ENCODE results near the gene VWA5A.
"Not testable (repeated sequence)": the region's sequence is repeated elsewhere in the genome, so short reads cannot be mapped to it uniquely, and the experiment has no call there.

Gene VWA5A

DNA sequence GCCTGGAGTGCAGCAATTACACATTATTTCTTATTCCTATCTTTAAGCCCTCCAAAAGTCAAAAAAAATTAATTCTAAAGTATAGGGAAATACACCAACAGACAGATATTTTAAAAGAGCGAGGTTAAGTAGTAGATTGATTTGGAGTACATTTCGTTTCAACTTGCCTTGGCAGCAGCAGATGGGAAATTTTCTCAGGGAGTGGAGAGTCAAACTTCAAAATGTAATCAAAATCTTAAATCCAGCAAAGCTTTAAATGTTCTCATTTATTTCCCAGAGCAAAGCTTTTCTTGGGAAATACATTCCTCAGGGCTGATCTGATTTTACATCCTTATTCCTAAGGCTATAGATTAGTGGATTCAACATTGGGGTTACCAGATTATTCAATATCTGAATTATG, 21.9 kb upstream of the VWA5A start:
- no peak for DNase-seq

- DNase-seq: no peak
Measured at GRCh38 chr11:124094731-124095130, 20.5 kb upstream of the VWA5A start.

- DNase-seq: no peak
Measured at GRCh38 chr11:124096364-124096763, 18.9 kb upstream of the VWA5A start.

DNA sequence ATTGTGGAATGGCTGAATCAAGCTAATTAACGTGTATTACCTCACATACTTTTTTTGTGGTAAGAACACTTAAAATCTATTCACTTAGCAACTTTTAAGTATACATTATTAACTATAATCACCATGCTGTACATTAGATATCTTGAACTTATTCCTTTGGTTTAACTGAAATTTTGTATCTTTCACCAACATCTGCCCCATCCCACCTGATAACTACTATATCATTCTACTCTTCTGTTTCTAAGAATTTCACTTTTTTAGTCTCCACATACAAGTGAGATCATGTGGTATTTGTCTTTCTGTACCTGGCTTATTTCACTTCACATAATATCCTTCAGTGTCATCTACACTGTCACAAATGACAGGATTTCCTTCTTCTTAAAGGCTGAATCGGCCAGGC, 17.1 kb upstream of the VWA5A start:
- no peak for DNase-seq

GRCh38 chr11:124101737-124102136, 13.5 kb upstream of the VWA5A start:
- no peak for DNase-seq

DNA sequence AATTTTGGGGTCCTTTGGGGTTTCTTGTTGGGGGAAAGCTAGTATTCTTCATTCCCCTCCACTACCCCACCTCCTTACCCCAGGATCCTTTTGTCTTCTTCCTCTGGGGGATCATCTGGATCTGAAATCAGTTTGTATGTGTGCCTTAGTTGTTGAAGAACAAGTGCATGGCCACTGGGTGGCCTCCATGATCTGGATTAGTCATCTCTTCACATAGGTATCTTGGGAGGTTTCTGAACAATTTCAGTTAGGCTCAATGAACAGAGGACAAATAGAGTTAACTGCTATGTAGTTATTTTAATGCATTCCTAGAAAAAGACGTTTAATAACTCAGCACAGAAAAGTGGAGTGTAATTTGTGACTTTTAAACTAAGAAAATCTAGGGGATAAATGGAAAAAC, 7.1 kb upstream of the VWA5A start:
- DNase-seq: no peak

DNA sequence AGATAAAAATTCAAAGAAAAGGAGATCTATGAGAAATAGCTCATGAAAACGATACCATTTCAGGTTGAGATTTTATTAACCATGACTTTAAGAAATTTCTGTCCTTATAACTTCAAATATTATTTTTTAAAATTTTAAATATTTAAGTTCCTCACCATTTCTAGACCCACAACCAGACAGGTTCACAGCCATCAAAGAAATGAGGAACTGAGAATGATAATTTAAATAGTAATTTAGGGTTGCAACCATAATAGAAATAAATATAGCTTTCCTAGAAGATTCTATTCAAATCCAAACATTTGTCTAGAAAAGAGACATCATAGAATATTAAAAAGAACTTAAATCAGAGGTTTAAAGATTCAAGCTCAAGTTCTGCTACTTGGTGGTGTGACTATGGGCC, 5.9 kb upstream of the VWA5A start:
- DNase-seq: no peak

- DNase-seq: no peak
Measured at GRCh38 chr11:124110201-124110600, 5.0 kb upstream of the VWA5A start.

GRCh38 chr11:124113890-124114289, 1.4 kb upstream of the VWA5A start:
- DNase-seq: no peak

DNA sequence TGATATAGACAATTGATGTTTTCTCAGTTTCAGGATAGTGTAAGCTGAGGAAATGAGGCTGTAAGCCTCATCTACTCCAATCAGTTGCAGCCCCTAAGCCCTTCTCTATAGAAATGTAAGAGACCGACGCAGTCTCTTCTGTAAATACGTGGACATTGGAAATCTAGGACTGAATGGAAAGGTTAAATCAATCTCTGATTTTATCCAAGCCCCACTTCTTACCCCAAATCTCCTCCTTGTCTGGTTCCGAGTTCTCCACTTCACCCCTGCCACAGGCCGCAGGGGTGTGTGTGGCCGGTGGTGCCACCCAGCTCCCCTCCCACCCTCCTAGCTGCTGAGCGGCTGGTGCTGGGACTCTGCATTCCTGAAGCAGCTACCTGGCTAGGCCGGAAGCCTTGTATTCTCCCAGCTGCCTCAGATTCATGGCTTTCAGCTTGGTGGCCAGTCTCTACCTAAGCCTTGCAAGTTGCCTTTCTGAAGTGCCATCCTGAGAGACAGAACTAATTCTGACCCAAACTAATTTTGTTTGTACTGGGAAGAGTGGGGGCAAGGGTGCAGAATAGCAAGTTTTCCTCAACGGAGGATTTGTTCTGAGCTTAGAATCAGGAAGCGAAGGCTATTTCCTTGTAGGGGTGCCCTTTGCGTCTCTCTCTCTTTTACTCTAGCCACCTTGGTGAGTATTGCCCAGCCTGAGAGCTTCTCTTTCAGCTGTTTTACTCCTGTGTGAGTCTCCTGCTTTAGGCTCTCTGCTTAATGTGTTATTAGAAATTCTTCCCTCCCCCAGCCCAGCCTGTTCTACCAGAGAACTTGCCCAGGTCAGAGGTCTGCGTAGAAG, 749 bp downstream of the VWA5A start:
- DNase-seq: no peak

DNA sequence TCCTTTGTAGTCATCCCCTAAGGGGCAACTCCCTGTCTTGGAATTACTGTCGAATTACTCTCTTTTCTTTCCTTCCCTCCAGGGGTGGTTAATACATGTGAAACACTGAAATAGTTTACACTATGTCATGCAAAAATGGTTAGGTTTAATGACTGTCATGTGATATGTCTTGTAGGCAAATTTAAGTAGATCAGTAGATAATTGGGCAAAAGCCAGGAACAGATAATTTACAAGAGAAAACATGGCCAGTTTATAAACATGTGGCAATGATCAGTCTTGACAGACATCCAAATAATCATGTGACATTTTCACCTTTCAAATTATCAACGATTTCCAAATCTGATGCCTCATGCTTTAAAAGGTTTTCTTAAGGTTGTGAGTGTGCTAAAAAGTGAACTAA, 3.9 kb downstream of the VWA5A start:
- DNase-seq: no peak

GRCh38 chr11:124120891-124121290, 5.6 kb downstream of the VWA5A start:
- DNase-seq: no peak

GRCh38 chr11:124122123-124122522, 6.9 kb downstream of the VWA5A start:
- DNase-seq: no peak

- DNase-seq: no peak
Measured at GRCh38 chr11:124123622-124124021, 8.4 kb downstream of the VWA5A start.

DNA sequence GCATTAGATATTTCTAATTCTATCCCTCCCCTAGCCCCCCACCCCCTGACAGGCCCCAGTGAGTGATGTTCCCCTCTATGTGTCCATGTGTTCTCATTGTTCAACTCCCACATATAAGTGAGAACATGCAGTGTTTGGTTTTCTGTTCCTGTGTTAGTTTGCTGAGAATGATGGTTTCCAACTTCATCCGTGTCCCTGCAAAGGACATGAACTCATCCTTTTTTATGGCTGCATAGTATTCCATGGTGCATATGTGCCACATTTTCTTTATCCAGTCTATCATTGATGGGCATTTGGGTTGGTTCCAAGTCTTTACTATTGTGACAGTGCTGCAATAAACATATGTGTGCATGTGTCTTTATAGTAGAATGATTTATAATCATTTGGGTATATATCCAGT, 11.9 kb downstream of the VWA5A start:
- not testable (repeated sequence) for DNase-seq

DNA sequence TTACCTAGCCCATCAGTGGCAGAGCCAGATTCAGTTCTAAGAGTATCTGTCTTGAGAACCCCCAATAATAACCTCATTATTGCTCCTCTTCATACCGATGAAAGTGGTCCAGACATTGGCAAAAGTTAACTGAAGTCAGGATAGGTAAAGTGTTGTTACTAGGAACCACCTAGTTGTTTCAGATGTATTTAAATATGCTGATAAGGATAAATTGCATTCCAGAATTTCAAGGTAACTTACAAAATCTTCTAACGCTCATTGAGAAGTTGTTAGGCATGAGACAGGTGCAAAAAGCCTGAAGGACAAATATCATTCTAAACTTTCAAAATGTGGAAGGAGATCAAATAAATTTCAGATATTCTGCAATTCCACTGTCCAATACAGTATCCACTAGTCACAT, 27.8 kb downstream of the VWA5A start:
- no peak for DNase-seq

DNA sequence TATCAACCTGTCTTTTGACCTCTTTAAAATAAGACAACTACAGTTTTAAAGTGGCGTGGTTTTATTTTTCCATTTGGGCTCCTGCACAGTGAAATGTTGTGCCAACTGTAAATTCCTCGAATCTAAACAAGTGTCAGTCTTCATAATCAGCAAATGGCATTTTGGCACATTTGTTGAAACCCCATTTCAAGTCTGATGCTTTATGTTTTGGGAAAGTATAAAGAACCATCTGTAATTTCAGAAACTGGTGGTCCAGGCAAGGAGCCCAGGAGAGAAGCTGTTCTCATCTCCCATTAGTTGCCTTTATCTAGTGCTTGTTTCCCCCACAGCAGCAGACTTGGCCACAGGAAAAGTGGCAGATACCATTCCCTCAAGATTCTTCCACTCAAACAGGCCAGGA, 32.7 kb downstream of the VWA5A start:
- no peak for DNase-seq

DNA sequence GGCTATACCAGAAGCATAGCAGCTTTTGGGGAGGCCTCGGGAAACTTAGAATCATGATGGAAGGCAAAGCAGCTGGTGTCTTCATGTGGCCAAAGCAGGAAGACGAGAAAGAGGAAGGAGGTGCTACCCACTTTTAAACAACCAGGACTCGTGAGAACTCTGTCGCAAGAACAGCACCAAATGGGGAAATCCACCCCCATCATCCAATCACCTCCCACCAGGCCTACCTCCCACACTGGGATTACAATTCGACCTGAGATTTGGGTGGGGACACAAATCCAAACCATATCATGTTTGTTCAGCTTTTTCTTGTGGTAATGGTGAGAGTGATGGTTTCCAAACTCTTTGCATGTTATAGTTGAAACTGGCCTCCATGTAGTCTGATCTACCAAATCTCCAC, 35.4 kb downstream of the VWA5A start:
- no peak for DNase-seq

DNA sequence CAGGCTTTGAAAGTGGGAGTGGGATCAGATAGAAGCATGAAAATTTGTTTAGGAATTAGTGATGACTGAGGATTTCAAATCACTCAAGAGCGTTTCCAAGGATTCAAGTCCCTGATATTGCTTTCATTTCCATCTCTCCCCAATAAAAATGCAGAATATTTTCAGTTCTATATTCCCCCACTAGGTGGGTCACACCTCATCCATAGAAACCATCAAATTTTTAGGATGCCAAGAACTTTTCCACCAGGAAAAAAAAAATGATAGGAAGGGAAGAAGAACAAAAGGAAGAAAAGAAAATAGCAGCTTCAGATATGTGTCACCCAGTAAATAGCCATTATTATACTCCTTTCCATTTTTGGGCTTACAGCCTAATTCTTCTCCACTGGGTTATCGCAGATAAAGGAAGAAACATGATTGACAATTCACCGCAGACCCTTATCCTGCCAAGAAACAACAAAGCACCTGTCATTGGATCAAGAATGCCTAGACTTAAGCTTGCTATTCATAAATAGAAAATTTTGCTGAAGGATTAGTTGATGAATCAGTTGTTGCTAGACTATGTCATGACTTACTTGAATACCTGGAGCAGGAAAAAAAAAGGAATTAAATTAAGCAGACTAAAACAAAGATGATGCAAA, 37.6 kb downstream of the VWA5A start:
- DNase-seq: no peak

- DNase-seq: no peak
Measured at GRCh38 chr11:124153821-124154220, 38.6 kb downstream of the VWA5A start.

DNA sequence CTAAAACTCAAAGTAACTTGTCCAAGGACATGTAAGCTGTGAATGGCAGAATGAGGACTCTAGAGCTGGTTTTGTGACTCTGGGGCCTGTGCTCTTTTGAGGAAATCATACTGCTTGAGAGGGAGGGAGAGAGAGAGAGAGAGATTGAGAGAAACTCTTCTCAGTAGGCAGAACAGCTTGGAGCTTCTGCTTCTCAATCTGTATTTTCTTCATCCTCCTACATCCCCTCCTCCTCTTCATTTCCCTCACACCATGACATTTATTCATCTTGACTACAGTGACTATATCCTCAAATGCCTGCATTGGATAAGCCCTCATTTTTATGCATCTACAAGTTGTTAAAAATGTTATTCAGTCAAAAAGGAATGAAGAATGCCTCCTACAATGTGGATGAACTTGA, 44.2 kb downstream of the VWA5A start:
- no peak for DNase-seq

- DNase-seq: no peak
Measured at GRCh38 chr11:124160986-124161385, 45.7 kb downstream of the VWA5A start.

DNA sequence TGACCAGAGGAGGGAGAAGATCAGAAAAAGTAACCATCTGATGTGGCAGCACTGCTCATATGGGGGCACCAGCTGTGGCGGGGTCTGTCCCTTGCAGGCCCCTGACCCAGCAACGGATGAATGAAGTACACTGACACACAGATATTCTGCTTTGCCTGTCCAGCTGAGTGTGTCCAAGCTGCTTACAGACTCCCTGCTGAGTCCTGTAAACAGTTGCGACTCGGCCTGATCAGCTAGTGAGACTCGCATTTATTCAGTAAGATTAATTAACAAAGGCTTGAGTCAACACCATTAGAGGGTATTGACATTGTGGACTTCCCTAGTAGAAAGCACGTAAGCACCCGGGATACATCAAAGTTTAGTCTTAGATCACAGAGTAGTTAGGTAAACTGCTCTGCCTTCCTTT, 52.6 kb downstream of the VWA5A start:
- no peak for DNase-seq

GRCh38 chr11:124168796-124169195, 53.5 kb downstream of the VWA5A start:
- DNase-seq: no peak

DNA sequence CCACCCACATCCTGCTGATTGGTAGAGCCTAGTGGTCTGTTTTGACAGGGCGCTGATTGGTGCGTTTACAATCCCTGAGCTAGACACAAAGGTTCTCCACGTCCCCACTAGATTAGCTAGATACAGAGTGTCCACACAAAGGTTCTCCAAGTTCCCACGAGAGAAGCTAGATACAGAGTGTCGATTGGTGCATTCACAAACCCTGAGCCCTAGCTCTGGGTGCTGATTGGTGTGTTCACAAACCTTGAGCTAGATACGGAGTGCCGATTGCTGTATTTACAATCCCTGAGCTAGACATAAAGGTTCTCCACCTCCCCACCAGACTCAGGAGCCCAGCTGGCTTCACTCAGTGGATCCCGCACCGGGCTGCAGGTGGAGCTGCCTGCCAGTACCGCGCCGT, 55.1 kb downstream of the VWA5A start:
- not testable (repeated sequence) for DNase-seq
